NB4 (cell line): ENCODE results near the gene PLEKHH2.

ENCODE experiments used
- CTCF ChIP-seq: IDR thresholded peaks from one replicate; pipeline ENCODE4 v1.5.1; 2012; ENCODE audit warnings: low read depth, low read length
- POLR2A ChIP-seq: IDR thresholded peaks from 2 replicates; pipeline ENCODE4 v1.6.1; 2011; ENCODE audit warnings: mild to moderate bottlenecking; ENCODE audit not compliant: insufficient read length; ENCODE audit errors: extremely low read depth

GRCh38 chr2:43594875-43595274 lies 42.2 kb upstream of the PLEKHH2 start:
- TF ChIP-seq POLR2A (no peak), CTCF (no peak)
